GM10248 (cell line): ENCODE data around the gene SRPK2.

ENCODE experiments used
- CTCF ChIA-PET: fragments of 300-600 bp; sonication (Branson Sonifier 250); formaldehyde crosslinking; extraction: SDS; loops from one replicate; lab custom pipeline; 2021; ENCODE audit warnings: antibody characterized with exemption; lab: Yijun Ruan, JAX
- POLR2A ChIA-PET: fragments of 350-650 bp; sonication (Branson Sonifier 250); formaldehyde crosslinking; extraction: SDS; loops from one replicate; lab custom pipeline; 2020; ENCODE audit warnings: antibody characterized with exemption; lab: Yijun Ruan, JAX
- DNase-seq: peaks from one replicate; pipeline ENCODE4 v3.0.0; 2012; ENCODE audit errors: extremely low spot score
- CTCF ChIP-seq: IDR thresholded peaks from 2 replicates; pipeline ENCODE4 v1.5.1; 2012; ENCODE audit warnings: mild to moderate bottlenecking, low read depth; ENCODE audit errors: extremely low read depth, missing control alignments, control extremely low read depth

The SRPK2 gene

GRCh38 chr7:105187302-105188169, 201.2 kb downstream of the SRPK2 start:
- CTCF ChIA-PET: interaction anchor here (1.2 to 1.6 kb wide), 3 partner anchors 8 to 37 kb away, joined by 4 to 5 read pairs (median 4); no protein-coding TSS in a partner anchor
- POLR2A ChIA-PET: no interaction called here
- peak; percentile 42 for DNase-seq
- no peak for TF ChIP-seq CTCF

GRCh38 chr7:105185290-105186010, 203.3 kb downstream of the SRPK2 start:
- POLR2A ChIA-PET: no interaction called here
- DNase-seq: no peak
- CTCF ChIA-PET: interaction anchor here (1.5 kb wide), 1 partner anchor 11 kb away, joined by 5 read pairs; no protein-coding TSS in a partner anchor
- no peak for TF ChIP-seq CTCF

- DNase-seq: no peak
- ChIA-PET CTCF (no interaction called here), POLR2A (no interaction called here)
- TF ChIP-seq CTCF: no peak
These were observed 208.7 kb downstream of the SRPK2 start for GRCh38 chr7:105180002-105180401.

GRCh38 chr7:105178928-105179541, 209.7 kb downstream of the SRPK2 start:
- no peak for DNase-seq
- CTCF ChIA-PET: no interaction called here
- TF ChIP-seq CTCF: no peak
- POLR2A ChIA-PET: no interaction called here

- TF ChIP-seq CTCF: no peak
- CTCF ChIA-PET: no interaction called here
- POLR2A ChIA-PET: no interaction called here
- no peak for DNase-seq
These were observed 210.5 kb downstream of the SRPK2 start for GRCh38 chr7:105178177-105178576.

GRCh38 chr7:105177026-105177425, 211.7 kb downstream of the SRPK2 start:
- ChIA-PET POLR2A (no interaction called here), CTCF (no interaction called here)
- no peak for TF ChIP-seq CTCF
- no peak for DNase-seq
